H1 (cell line): Measurements from ENCODE around the gene CUX1. TPM values are rescaled to one million over a fixed set of nuclear protein-coding genes. Genes with fewer than 3 reads are reported as not detected.

Source experiments
- CTCF ChIA-PET: fragments of 300-600 bp; sonication (Branson Sonifier 250); formaldehyde crosslinking; loops from one replicate; lab custom pipeline; 2021; ENCODE audit not compliant: partially characterized antibody; lab: Charles Lee
- POLR2A ChIA-PET: fragments of 300-600 bp; sonication (Branson Sonifier 250); formaldehyde crosslinking; loops from one replicate; lab custom pipeline; 2021; ENCODE audit warnings: inconsistent platforms; ENCODE audit not compliant: partially characterized antibody; lab: Charles Lee
- DNase-seq, 2 experiments: peaks; one replicate each; pipeline versions ENCODE4 v3.0.0 to v3.0.0-alpha.2; 2010 to 2022; ENCODE audit warnings: low spot score in 2 of 2, low read depth in 1 of 2, mixed read lengths in 1 of 2
- FAIRE-seq: peaks from 2 replicates; lab custom pipeline; 2011; peaks lifted over from hg19 to GRCh38; lab: Jason Lieb, UNC
- H2AFZ ChIP-seq: 2 replicates; pipeline ENCODE4 v1.8.1; 2012; ENCODE audit warnings: low read length, inconsistent platforms
- H2AK5ac ChIP-seq: 2 replicates; pipeline ENCODE4 v1.6.1; 2013; ENCODE audit warnings: low read depth, low read length
- H2BK120ac ChIP-seq: replicated peaks from 2 replicates; pipeline ENCODE3; 2013; ENCODE audit warnings: low read depth, low read length, inconsistent platforms
- H2BK12ac ChIP-seq: 2 replicates; pipeline ENCODE4 v1.6.1; 2013; ENCODE audit warnings: low read depth, low read length
- H2BK15ac ChIP-seq: 2 replicates; pipeline ENCODE4 v1.6.1; 2013; ENCODE audit warnings: low read length
- H2BK20ac ChIP-seq: 2 replicates; pipeline ENCODE4 v1.6.1; 2013; ENCODE audit warnings: low read length
- H2BK5ac ChIP-seq: 2 replicates; pipeline ENCODE4 v1.6.1; 2013; ENCODE audit warnings: low read depth, low read length
- H3K14ac ChIP-seq: 2 replicates; pipeline ENCODE4 v1.6.1; 2013; ENCODE audit warnings: inconsistent platforms; ENCODE audit not compliant: insufficient read length
- H3K18ac ChIP-seq: 2 replicates; pipeline ENCODE4 v1.6.1; 2013; ENCODE audit warnings: low read length; ENCODE audit errors: extremely low read depth
- H3K23ac ChIP-seq: 2 replicates; pipeline ENCODE4 v1.6.1; 2013; ENCODE audit warnings: inconsistent platforms; ENCODE audit not compliant: insufficient read length
- H3K23me2 ChIP-seq: 2 replicates; pipeline ENCODE4 v1.6.1; 2013; ENCODE audit warnings: low read depth, low read length
- H3K27ac ChIP-seq: 2 replicates; pipeline ENCODE4 v1.6.1; 2011; ENCODE audit warnings: low read depth, low read length, inconsistent platforms
- H3K27me3 ChIP-seq, 4 experiments: replicated peaks in 1 of 4; 1 replicate in 1 of 4; 2 replicates in 3 of 4; pipeline versions ENCODE4 v1.6.1 to v1.8.1; 2011 to 2013; ENCODE audit warnings: low read length in 3 of 4, mild to moderate bottlenecking in 3 of 4, inconsistent platforms in 2 of 4, mixed read lengths in 2 of 4, moderate library complexity in 1 of 4; ENCODE audit not compliant: control insufficient read depth in 3 of 4, insufficient read depth in 3 of 4; ENCODE audit errors: extremely low read depth in 1 of 4
- H3K36me3 ChIP-seq, 4 experiments: 2 replicates each; pipeline versions ENCODE4 v1.6.1 to v1.8.1; 2011 to 2013; ENCODE audit warnings: mild to moderate bottlenecking in 4 of 4, low read length in 3 of 4, moderate library complexity in 2 of 4, control low read depth in 1 of 4, inconsistent platforms in 1 of 4; ENCODE audit not compliant: insufficient read depth in 4 of 4, control insufficient read depth in 2 of 4
- H3K4ac ChIP-seq: replicated peaks from 2 replicates; pipeline ENCODE3; 2013; ENCODE audit warnings: low read length, low read depth, mixed read lengths, inconsistent platforms; ENCODE audit not compliant: insufficient read length
- H3K4me1 ChIP-seq, 4 experiments: replicated peaks in 1 of 4; 1 replicate in 1 of 4; 2 replicates in 3 of 4; pipeline versions ENCODE4 v1.6.1 to v1.8.1; 2011 to 2013; ENCODE audit warnings: low read length in 3 of 4, inconsistent platforms in 2 of 4, mixed read lengths in 1 of 4; ENCODE audit not compliant: insufficient read depth in 4 of 4, control insufficient read depth in 3 of 4
- H3K4me2 ChIP-seq, 2 experiments: 2 replicates each; pipeline versions ENCODE4 v1.6.1 to v1.8.1; 2011 to 2013; ENCODE audit warnings: low read depth in 2 of 2, low read length in 2 of 2, control low read depth in 1 of 2, inconsistent platforms in 1 of 2, mild to moderate bottlenecking in 1 of 2; ENCODE audit not compliant: insufficient read depth in 1 of 2
- H3K4me3 ChIP-seq, 4 experiments: fragments of 200-600, 300-600 bp in 1 of 4; sonication (generic), shearing (Covaris generic), sonication (Bioruptor Twin) in 1 of 4; 2 replicates each; pipeline versions ENCODE4 v1.5.1 to v1.8.1; 2011 to 2016; ENCODE audit warnings: low read length in 4 of 4, low read depth in 3 of 4, control low read depth in 2 of 4, inconsistent platforms in 2 of 4, mild to moderate bottlenecking in 2 of 4, mixed read lengths in 1 of 4, moderate library complexity in 1 of 4; ENCODE audit not compliant: insufficient read depth in 2 of 4; ENCODE audit errors: extremely low read depth in 1 of 4
- H3K56ac ChIP-seq: replicated peaks from 2 replicates; pipeline ENCODE3; 2013; ENCODE audit warnings: low read depth, mild to moderate bottlenecking, mixed read lengths, low read length, inconsistent platforms; ENCODE audit not compliant: insufficient read length
- H3K79me1 ChIP-seq: 2 replicates; pipeline ENCODE4 v1.6.1; 2013; ENCODE audit warnings: low read depth, low read length, control low read depth
- H3K79me2 ChIP-seq, 2 experiments: 2 replicates each; pipeline versions ENCODE4 v1.6.1 to v1.8.1; 2012 to 2013; ENCODE audit warnings: low read length in 2 of 2, mild to moderate bottlenecking in 2 of 2, inconsistent platforms in 1 of 2; ENCODE audit not compliant: insufficient read depth in 2 of 2, control insufficient read depth in 1 of 2
- H3K9ac ChIP-seq, 4 experiments: replicated peaks in 1 of 4; 1 replicate in 1 of 4; 2 replicates in 3 of 4; pipeline versions ENCODE4 v1.6.1 to v1.8.1; 2011 to 2013; ENCODE audit warnings: low read depth in 3 of 4, low read length in 3 of 4, control low read depth in 2 of 4, mild to moderate bottlenecking in 2 of 4, moderate library complexity in 2 of 4, inconsistent platforms in 1 of 4; ENCODE audit errors: extremely low read depth in 1 of 4
- H3K9me3 ChIP-seq, 2 experiments: 2 replicates each; pipeline versions ENCODE4 v1.6.1 to v1.8.1; 2012 to 2013; ENCODE audit warnings: mild to moderate bottlenecking in 2 of 2, moderate library complexity in 2 of 2, control low read depth in 1 of 2, inconsistent platforms in 1 of 2, low read depth in 1 of 2, low read length in 1 of 2, mixed read lengths in 1 of 2; ENCODE audit not compliant: insufficient read depth in 2 of 2
- H4K20me1 ChIP-seq, 2 experiments: replicated peaks in 1 of 2; 2 replicates each; pipeline versions ENCODE3 to v1.8.1; 2011 to 2013; ENCODE audit warnings: inconsistent platforms in 2 of 2, low read length in 2 of 2, mild to moderate bottlenecking in 1 of 2; ENCODE audit not compliant: insufficient read depth in 2 of 2, control insufficient read depth in 1 of 2
- H4K5ac ChIP-seq: 2 replicates; pipeline ENCODE4 v1.6.1; 2013; ENCODE audit warnings: low read length, low read depth, mixed read lengths, inconsistent platforms; ENCODE audit not compliant: insufficient read length
- H4K8ac ChIP-seq: 2 replicates; pipeline ENCODE4 v1.8.0; 2013; ENCODE audit warnings: mild to moderate bottlenecking, moderate library complexity, low read length, inconsistent platforms; ENCODE audit not compliant: insufficient read depth; ENCODE audit errors: extremely low read depth
- H4K91ac ChIP-seq: replicated peaks from 2 replicates; pipeline ENCODE3; 2013; ENCODE audit warnings: low read length, mixed read lengths, inconsistent platforms; ENCODE audit not compliant: insufficient read length
- CBX5 ChIP-seq: fragments of 300-800, 300-1000 bp; sonication (generic); IDR thresholded peaks from 2 replicates; pipeline ENCODE4 v1.7.1; 2016; ENCODE audit warnings: antibody characterized with exemption, low read length, low read depth
- CHD1 ChIP-seq: IDR thresholded peaks from 2 replicates; pipeline ENCODE4 v1.6.1; 2012; ENCODE audit warnings: low read depth, low read length, improper control_type of control experiment
- EP300 ChIP-seq, 2 experiments: IDR thresholded peaks; 1 replicate in 1 of 2; 2 replicates in 1 of 2; pipeline ENCODE4 v1.6.1; 2011 to 2012; ENCODE audit warnings: low read depth in 2 of 2, low read length in 2 of 2, mild to moderate bottlenecking in 2 of 2, borderline replicate concordance in 1 of 2, inconsistent platforms in 1 of 2, moderate library complexity in 1 of 2
- HDAC2 ChIP-seq, 2 experiments: fragments of 300-600 bp in 1 of 2; sonication (generic) in 1 of 2; IDR thresholded peaks; 2 replicates each; pipeline ENCODE4 v1.6.1; 2011 to 2012; ENCODE audit warnings: low read depth in 2 of 2, low read length in 2 of 2, mild to moderate bottlenecking in 2 of 2, moderate library complexity in 2 of 2, borderline replicate concordance in 1 of 2, inconsistent platforms in 1 of 2
- HDAC6 ChIP-seq: IDR thresholded peaks from one replicate; pipeline ENCODE4 v1.7.1; 2012; ENCODE audit warnings: low read depth, mild to moderate bottlenecking, inconsistent platforms, low read length, moderate library complexity
- RXRA ChIP-seq: IDR thresholded peaks from 2 replicates; pipeline ENCODE4 v1.6.1; 2011; ENCODE audit warnings: low read depth, mild to moderate bottlenecking, low read length, moderate library complexity; ENCODE audit not compliant: insufficient read depth
- SAP30 ChIP-seq: fragments of 300-600 bp; sonication (generic); IDR thresholded peaks from 2 replicates; pipeline ENCODE4 v1.7.1; 2012; ENCODE audit warnings: low read length, moderate library complexity, mild to moderate bottlenecking, inconsistent platforms; ENCODE audit not compliant: insufficient read depth, insufficient replicate concordance
- WGBS, 2 experiments: shearing (Covaris generic) in 1 of 2; methylation state at CpG; one replicate each; pipeline versions ENCODE4 v1.1.6 to v1.1.7; 2013 to 2015; ENCODE audit warnings: low lambda C conversion rate in 2 of 2, mixed read lengths in 2 of 2, inconsistent platforms in 1 of 2, low coverage in 1 of 2, missing lambda C conversion rate in 1 of 2; ENCODE audit not compliant: insufficient replicate concordance in 2 of 2, insufficient coverage in 1 of 2, insufficient read length in 1 of 2; ENCODE audit errors: extremely low coverage in 1 of 2, missing lambda C conversion rate in 1 of 2; 5-methylcytosine and 5-hydroxymethylcytosine counted together
- polyA plus RNA-seq, 7 experiments: library from polyadenylated mRNA; depleted of rRNA in 3 of 7; stranded (reverse) in 5 of 7; unstranded in 2 of 7; fragments of >200 nt in 5 of 7; fragments of 200-250 nt in 2 of 7; gene quantifications; 1 replicate in 5 of 7; 2 replicates in 1 of 7; 4 replicates in 1 of 7; pipeline versions ENCODE4 v1.2.1 to v1.2.3, GENCODE V29; 2011 to 2013; ENCODE audit warnings: missing spikeins in 2 of 7, mixed read lengths in 2 of 7
- total RNA-seq: library from RNA; stranded (reverse); fragmentation: NEBNext Ultra II Directional; extraction: Animal tissue kit (Norgen Biotek cat#: 25700); gene quantifications from 2 replicates; pipeline ENCODE4 v1.2.1, GENCODE V29; 2021

The CUX1 gene
- total and polyA plus RNA-seq, 2 of the 8 experiments (the other 6 are each of a cell fraction or from before 2014, with no cell fraction given): 21.6 to 65.9 TPM

GRCh38 chr7:102107474-102108104, 290.2 kb downstream of the CUX1 start:
- Histone ChIP-seq H3K9ac (no peak overlapping the region), H3K56ac (no peak overlapping the region), H3K36me3 (peaks cover 0 to 18% (median 10%) of the 10 kb centered on the region in 4 experiments; a peak in 7 of 8 replicates), H2BK20ac (no peak overlapping the region), H2BK15ac (no peak overlapping the region), H2AFZ (no peak overlapping the region), H3K79me2 (no peaks in the 10 kb centered on the region), H3K27me3 (no peaks in the 10 kb centered on the region), H4K5ac (no peak overlapping the region), H3K4me2 (no peak overlapping the region), H3K23ac (no peak overlapping the region), H2BK120ac (no peak overlapping the region), H4K8ac (no peak overlapping the region), H3K23me2 (no peaks in the 10 kb centered on the region; the same call in 1 of the 2 replicates), H3K4me1 (peaks cover 0 to 7% (median 4%) of the 10 kb centered on the region in 4 experiments; a peak in 4 of 7 replicates), H4K20me1 (peaks cover 3% of the 10 kb centered on the region in 2 experiments), H3K18ac (no peak overlapping the region), H3K14ac (no peak overlapping the region), H3K4ac (no peak overlapping the region), H2BK5ac (no peak overlapping the region), H3K27ac (no peak overlapping the region), H3K9me3 (no peaks in the 10 kb centered on the region), H2BK12ac (no peak overlapping the region), H3K79me1 (no peaks in the 10 kb centered on the region; the same call in 1 of the 2 replicates), H2AK5ac (no peak overlapping the region), H4K91ac (no peak overlapping the region), H3K4me3 (no peak overlapping the region)
- ChIA-PET POLR2A (no interaction called here), CTCF (interaction anchor here (0.8 kb wide), 1 partner anchor 48 kb away, joined by 3 read pairs; no protein-coding TSS in a partner anchor)
- peak in 1 of 2 experiments; percentile 41 for DNase-seq
- FAIRE-seq: no peak
- 95% methylated on average over 19 of the region's 19 CpGs; no CpG with 5 or more reads in 1 of the 2 experiments for WGBS, 2 experiments
- no peak for TF ChIP-seq RXRA
- TF ChIP-seq EP300 (IDR thresholded peaks at IDR 0.05; ENCODE audit: borderline replicate concordance in 1 of 2, low read depth in 2 of 2, low read length in 2 of 2): no peak
- no peak for TF ChIP-seq SAP30
- no peak for TF ChIP-seq CHD1
- TF ChIP-seq HDAC6: no peak
- TF ChIP-seq CBX5: no peak
- no peak for TF ChIP-seq HDAC2 (IDR thresholded peaks at IDR 0.05; ENCODE audit: borderline replicate concordance in 1 of 2, low read depth in 2 of 2, low read length in 2 of 2)
